ENCODE measurements around the gene SHC1. TPM values are rescaled to one million over a fixed set of nuclear protein-coding genes. Genes with fewer than 3 reads are reported as not detected.

The SHC1 gene
- total RNA-seq, 6 experiments from 2014 or later = 371 to 461 (median 401) TPM

GRCh38 chr1:155010211-155010918, 39.8 kb upstream of the SHC1 start:
- DNase-seq = no peak
- H3K36me3 Mint-ChIP-seq (ENCODE audit: low read depth) = no peaks in the 10 kb centered on the region
- H3K9me3 Mint-ChIP-seq = no peaks in the 10 kb centered on the region
- peaks cover 12% of the 10 kb centered on the region for H3K4me1 Mint-ChIP-seq (ENCODE audit: low read depth)
- H3K27me3 Mint-ChIP-seq (ENCODE audit: insufficient read depth) = no peaks in the 10 kb centered on the region; the same call in 1 of the 2 replicates
- no peak for TF ChIP-seq CTCF (IDR thresholded peaks at IDR 0.05)
- H3K4me3 Mint-ChIP-seq = no peak overlapping the region
- no peak overlapping the region for H3K27ac Mint-ChIP-seq

- no peaks in the 10 kb centered on the region for H3K36me3 Mint-ChIP-seq (ENCODE audit: low read depth)
- H3K4me1 Mint-ChIP-seq (ENCODE audit: low read depth) = peaks cover 14% of the 10 kb centered on the region
- no peak for TF ChIP-seq CTCF (IDR thresholded peaks at IDR 0.05)
- no peaks in the 10 kb centered on the region; the same call in 1 of the 2 replicates for H3K27me3 Mint-ChIP-seq (ENCODE audit: insufficient read depth)
- no peaks in the 10 kb centered on the region for H3K9me3 Mint-ChIP-seq
- DNase-seq = no peak
- no peak overlapping the region for H3K4me3 Mint-ChIP-seq
- H3K27ac Mint-ChIP-seq = no peak overlapping the region
These were observed 39.2 kb upstream of the SHC1 start for GRCh38 chr1:155009742-155010141.

- no peak for DNase-seq
- Mint-ChIP-seq H3K9me3 (no peaks in the 10 kb centered on the region), H3K4me3 (no peak overlapping the region), H3K36me3 (ENCODE audit: low read depth) (no peaks in the 10 kb centered on the region), H3K4me1 (ENCODE audit: low read depth) (peaks cover 18% of the 10 kb centered on the region), H3K27me3 (ENCODE audit: insufficient read depth) (no peaks in the 10 kb centered on the region; the same call in 1 of the 2 replicates), H3K27ac (no peak overlapping the region)
- TF ChIP-seq CTCF (IDR thresholded peaks at IDR 0.05) = no peak
These were observed 38.7 kb upstream of the SHC1 start for GRCh38 chr1:155009221-155009711.

GRCh38 chr1:155008015-155008941, 37.7 kb upstream of the SHC1 start:
- Mint-ChIP-seq H3K4me3 (no peak overlapping the region), H3K27me3 (ENCODE audit: insufficient read depth) (no peaks in the 10 kb centered on the region; the same call in 1 of the 2 replicates), H3K4me1 (ENCODE audit: low read depth) (peaks cover 21% of the 10 kb centered on the region), H3K9me3 (no peaks in the 10 kb centered on the region), H3K27ac (no peak overlapping the region), H3K36me3 (ENCODE audit: low read depth) (no peaks in the 10 kb centered on the region)
- no peak for DNase-seq
- no peak for TF ChIP-seq CTCF (IDR thresholded peaks at IDR 0.05)

- TF ChIP-seq CTCF (IDR thresholded peaks at IDR 0.05) = no peak
- Mint-ChIP-seq H3K27me3 (ENCODE audit: insufficient read depth) (no peaks in the 10 kb centered on the region; the same call in 1 of the 2 replicates), H3K9me3 (no peaks in the 10 kb centered on the region), H3K4me1 (ENCODE audit: low read depth) (peaks cover 21% of the 10 kb centered on the region), H3K4me3 (no peak overlapping the region), H3K27ac (no peak overlapping the region), H3K36me3 (ENCODE audit: low read depth) (no peaks in the 10 kb centered on the region)
- no peak for DNase-seq
These were observed 36.8 kb upstream of the SHC1 start for GRCh38 chr1:155007251-155007828.

Data from HFFc6 (cell line).